ENCODE measurements around the gene TKT.

DNA sequence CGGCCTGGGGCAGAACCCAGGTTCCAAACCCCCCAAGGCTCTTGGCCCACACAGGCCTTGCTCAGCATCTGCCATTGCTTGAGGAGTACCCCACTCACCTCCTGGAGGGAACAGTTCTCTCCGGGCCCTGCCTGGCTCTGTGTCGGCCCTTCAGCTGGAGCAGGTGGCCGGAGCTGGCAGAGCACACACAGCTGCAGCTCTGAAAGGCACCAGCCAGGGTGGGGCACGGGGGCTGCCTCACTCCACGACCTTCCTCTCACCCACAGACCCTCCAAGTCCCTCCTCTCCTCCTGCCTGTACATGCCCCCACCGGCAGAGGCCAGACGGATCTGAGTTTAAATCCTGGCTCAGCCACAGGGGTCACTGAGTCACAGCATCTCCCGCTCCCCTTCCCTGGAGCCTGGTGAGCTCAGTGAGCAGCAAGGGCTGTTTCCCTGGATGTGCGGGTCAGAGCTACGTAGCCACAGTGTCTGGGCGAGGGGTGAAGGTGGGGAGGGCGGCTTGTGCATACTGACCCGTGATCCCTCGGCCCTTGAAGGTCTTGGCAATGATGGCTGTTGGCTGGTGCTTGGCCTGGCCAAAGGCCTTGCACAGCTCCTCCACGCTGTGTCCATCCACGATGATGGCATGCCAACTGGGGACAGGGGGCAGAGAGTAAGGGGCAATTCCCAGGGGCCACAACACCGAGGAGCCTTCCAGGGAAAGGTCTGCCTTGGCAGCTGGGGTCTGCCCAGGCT, 23.0 kb downstream of the TKT start:
- TF ChIP-seq, protein P1, sequence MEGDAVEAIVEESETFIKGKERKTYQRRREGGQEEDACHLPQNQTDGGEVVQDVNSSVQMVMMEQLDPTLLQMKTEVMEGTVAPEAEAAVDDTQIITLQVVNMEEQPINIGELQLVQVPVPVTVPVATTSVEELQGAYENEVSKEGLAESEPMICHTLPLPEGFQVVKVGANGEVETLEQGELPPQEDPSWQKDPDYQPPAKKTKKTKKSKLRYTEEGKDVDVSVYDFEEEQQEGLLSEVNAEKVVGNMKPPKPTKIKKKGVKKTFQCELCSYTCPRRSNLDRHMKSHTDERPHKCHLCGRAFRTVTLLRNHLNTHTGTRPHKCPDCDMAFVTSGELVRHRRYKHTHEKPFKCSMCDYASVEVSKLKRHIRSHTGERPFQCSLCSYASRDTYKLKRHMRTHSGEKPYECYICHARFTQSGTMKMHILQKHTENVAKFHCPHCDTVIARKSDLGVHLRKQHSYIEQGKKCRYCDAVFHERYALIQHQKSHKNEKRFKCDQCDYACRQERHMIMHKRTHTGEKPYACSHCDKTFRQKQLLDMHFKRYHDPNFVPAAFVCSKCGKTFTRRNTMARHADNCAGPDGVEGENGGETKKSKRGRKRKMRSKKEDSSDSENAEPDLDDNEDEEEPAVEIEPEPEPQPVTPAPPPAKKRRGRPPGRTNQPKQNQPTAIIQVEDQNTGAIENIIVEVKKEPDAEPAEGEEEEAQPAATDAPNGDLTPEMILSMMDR (conservative IDR thresholded peaks at IDR 0.05; ENCODE audit: low read depth in 2 of 2): no peak
- no peak for TF ChIP-seq JUNB (IDR thresholded peaks at IDR 0.05; ENCODE audit: unreplicated experiment)
- TF ChIP-seq POLR2AphosphoS5 (IDR thresholded peaks at IDR 0.05; ENCODE audit: low read depth): no peak
